Stomach (tissue), 4 donors: ENCODE data around the gene A1CF.

ENCODE experiments used
- EP300 ChIP-seq: sonication (generic); formaldehyde crosslinking; IDR thresholded peaks from one replicate; pipeline ENCODE4 v1.6.1; 2017; ENCODE audit warnings: antibody characterized with exemption
- POLR2A ChIP-seq, 4 donors: fragments of 450-650 bp; IDR thresholded peaks; one replicate each; pipeline ENCODE4 v1.6.1; 2016; ENCODE audit warnings: antibody characterized with exemption in 4 of 4, control low read depth in 2 of 4, mild to moderate bottlenecking in 1 of 4, moderate library complexity in 1 of 4
- POLR2AphosphoS5 ChIP-seq, 3 donors: sonication (generic); formaldehyde crosslinking; IDR thresholded peaks; one replicate each; pipeline ENCODE4 v1.6.1; 2016; ENCODE audit warnings: antibody characterized with exemption in 3 of 3
- TF ChIP-seq, protein P1 (sequence below), 7 experiments: fragments of 450-650 bp in 4 of 7; fragments of 200-600 bp in 3 of 7; sonication (generic) in 3 of 7; IDR thresholded peaks; one replicate each; pipeline ENCODE4 v1.5.1; 2016 to 2019; ENCODE audit warnings: antibody characterized with exemption in 7 of 7, control low read depth in 2 of 7, mild to moderate bottlenecking in 1 of 7

- TF ChIP-seq, protein P1, sequence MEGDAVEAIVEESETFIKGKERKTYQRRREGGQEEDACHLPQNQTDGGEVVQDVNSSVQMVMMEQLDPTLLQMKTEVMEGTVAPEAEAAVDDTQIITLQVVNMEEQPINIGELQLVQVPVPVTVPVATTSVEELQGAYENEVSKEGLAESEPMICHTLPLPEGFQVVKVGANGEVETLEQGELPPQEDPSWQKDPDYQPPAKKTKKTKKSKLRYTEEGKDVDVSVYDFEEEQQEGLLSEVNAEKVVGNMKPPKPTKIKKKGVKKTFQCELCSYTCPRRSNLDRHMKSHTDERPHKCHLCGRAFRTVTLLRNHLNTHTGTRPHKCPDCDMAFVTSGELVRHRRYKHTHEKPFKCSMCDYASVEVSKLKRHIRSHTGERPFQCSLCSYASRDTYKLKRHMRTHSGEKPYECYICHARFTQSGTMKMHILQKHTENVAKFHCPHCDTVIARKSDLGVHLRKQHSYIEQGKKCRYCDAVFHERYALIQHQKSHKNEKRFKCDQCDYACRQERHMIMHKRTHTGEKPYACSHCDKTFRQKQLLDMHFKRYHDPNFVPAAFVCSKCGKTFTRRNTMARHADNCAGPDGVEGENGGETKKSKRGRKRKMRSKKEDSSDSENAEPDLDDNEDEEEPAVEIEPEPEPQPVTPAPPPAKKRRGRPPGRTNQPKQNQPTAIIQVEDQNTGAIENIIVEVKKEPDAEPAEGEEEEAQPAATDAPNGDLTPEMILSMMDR (IDR thresholded peaks at IDR 0.05): no peak
- TF ChIP-seq POLR2A (IDR thresholded peaks at IDR 0.05) (no peak), POLR2AphosphoS5 (IDR thresholded peaks at IDR 0.05) (no peak), EP300 (no peak)
Measured at GRCh38 chr10:50837095-50837494, 48.3 kb downstream of the A1CF start.
